Activated T-cell treated with anti-CD3 and anti-CD28 coated beads, Interleukin-2, amount 50 U/mL, for 24 hours (primary cell): ENCODE data around the gene ZNF490.
"Not testable (repeated sequence)": the region's sequence is repeated elsewhere in the genome, so short reads cannot be mapped to it uniquely, and the experiment has no call there.

Experiments used
- DNase-seq: peaks from one replicate; pipeline ENCODE4 v3.0.0-alpha.2; 2020
- H3K27ac Mint-ChIP-seq: 2 replicates; pipeline ENCODE4 v1.8.0; 2020; ENCODE audit warnings: mild to moderate bottlenecking, mixed read lengths
- H3K27me3 Mint-ChIP-seq: 2 replicates; pipeline ENCODE4 v1.8.0; 2020; ENCODE audit warnings: mixed read lengths
- H3K36me3 Mint-ChIP-seq: 2 replicates; pipeline ENCODE4 v1.8.0; 2020; ENCODE audit warnings: low read depth, mixed read lengths
- H3K4me1 Mint-ChIP-seq: 2 replicates; pipeline ENCODE4 v1.8.0; 2020; ENCODE audit warnings: low read depth, mixed read lengths
- H3K4me3 Mint-ChIP-seq: 2 replicates; pipeline ENCODE4 v1.8.0; 2020; ENCODE audit warnings: mild to moderate bottlenecking, moderate library complexity, mixed read lengths
- H3K9me3 Mint-ChIP-seq: 2 replicates; pipeline ENCODE4 v1.8.0; 2020; ENCODE audit warnings: mixed read lengths

The ZNF490 gene

GRCh38 chr19:12610540-12611360 lies at the start of gene ZNF490, which contains the start of gene ZNF791:
ZNF490 (minus strand) TSS chr19:12610813; CDS start chr19:12610680, 133 bp downstream.
ZNF791 (plus strand) TSS chr19:12610920; CDS start chr19:12611080, 160 bp downstream.
- H3K27me3 Mint-ChIP-seq = no peaks in the 10 kb centered on the region
- peaks cover 44% of the 10 kb centered on the region for H3K4me1 Mint-ChIP-seq
- peak within 1 kb of the TSS; percentile 100 for H3K4me3 Mint-ChIP-seq

DNA sequence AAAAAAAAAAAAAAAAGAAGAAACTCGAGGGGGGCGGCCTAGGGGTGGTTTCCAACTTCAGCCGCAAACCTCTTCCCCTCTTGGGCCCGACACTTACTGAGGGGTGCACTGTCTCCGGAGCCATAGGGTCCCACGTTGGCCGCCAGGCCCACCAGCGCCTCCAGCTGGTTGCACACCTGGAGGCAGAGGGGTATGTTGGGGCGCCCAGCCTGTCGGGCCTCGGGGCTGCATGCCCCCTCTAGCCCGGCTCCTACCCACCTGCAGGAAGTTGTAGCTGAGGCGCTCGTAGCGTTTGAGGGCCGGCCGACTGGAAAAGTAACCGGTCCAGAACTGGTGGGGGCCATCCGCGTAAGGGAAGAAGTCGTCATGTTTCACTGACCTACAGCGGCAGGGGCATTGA lies 47.4 kb upstream of the ZNF490 start:
- peaks cover 81% of the 10 kb centered on the region for H3K36me3 Mint-ChIP-seq
- no peaks in the 10 kb centered on the region for H3K27me3 Mint-ChIP-seq
- H3K27ac Mint-ChIP-seq = no peak overlapping the region
- H3K4me3 Mint-ChIP-seq = no peak overlapping the region
- H3K4me1 Mint-ChIP-seq = no peaks in the 10 kb centered on the region
- DNase-seq = no peak
- no peaks in the 10 kb centered on the region for H3K9me3 Mint-ChIP-seq

More at GRCh38 chr19:12610540-12611360, at the start of gene ZNF490, which contains the start of gene ZNF791:
- Mint-ChIP-seq H3K27ac (peak within 1 kb of the TSS; percentile 99), H3K36me3 (peaks cover 58% of the 10 kb centered on the region), H3K9me3 (no peaks in the 10 kb centered on the region)
- peak; percentile 95 for DNase-seq

- H3K36me3 Mint-ChIP-seq = peaks cover 78% of the 10 kb centered on the region
- H3K9me3 Mint-ChIP-seq = no peaks in the 10 kb centered on the region
- no peak overlapping the region for H3K27ac Mint-ChIP-seq
- H3K4me1 Mint-ChIP-seq = no peaks in the 10 kb centered on the region
- H3K27me3 Mint-ChIP-seq = no peaks in the 10 kb centered on the region
- H3K4me3 Mint-ChIP-seq = no peak overlapping the region
- DNase-seq = no peak
Measured at GRCh38 chr19:12656899-12657571, 46.4 kb upstream of the ZNF490 start.

GRCh38 chr19:12655546-12655945 lies 44.9 kb upstream of the ZNF490 start:
- DNase-seq = no peak

GRCh38 chr19:12652219-12652618 lies 41.6 kb upstream of the ZNF490 start:
- H3K27ac Mint-ChIP-seq = no peak overlapping the region
- H3K4me3 Mint-ChIP-seq = no peak overlapping the region
- no peaks in the 10 kb centered on the region for H3K9me3 Mint-ChIP-seq
- H3K36me3 Mint-ChIP-seq = peaks cover 74% of the 10 kb centered on the region
- DNase-seq = no peak
- no peaks in the 10 kb centered on the region for H3K4me1 Mint-ChIP-seq
- no peaks in the 10 kb centered on the region for H3K27me3 Mint-ChIP-seq

More at GRCh38 chr19:12655546-12655945, 44.9 kb upstream of the ZNF490 start:
- peaks cover 79% of the 10 kb centered on the region for H3K36me3 Mint-ChIP-seq
- H3K27me3 Mint-ChIP-seq = no peaks in the 10 kb centered on the region
- no peak overlapping the region for H3K4me3 Mint-ChIP-seq
- H3K27ac Mint-ChIP-seq = no peak overlapping the region
- H3K9me3 Mint-ChIP-seq = no peaks in the 10 kb centered on the region
- H3K4me1 Mint-ChIP-seq = no peaks in the 10 kb centered on the region

DNA sequence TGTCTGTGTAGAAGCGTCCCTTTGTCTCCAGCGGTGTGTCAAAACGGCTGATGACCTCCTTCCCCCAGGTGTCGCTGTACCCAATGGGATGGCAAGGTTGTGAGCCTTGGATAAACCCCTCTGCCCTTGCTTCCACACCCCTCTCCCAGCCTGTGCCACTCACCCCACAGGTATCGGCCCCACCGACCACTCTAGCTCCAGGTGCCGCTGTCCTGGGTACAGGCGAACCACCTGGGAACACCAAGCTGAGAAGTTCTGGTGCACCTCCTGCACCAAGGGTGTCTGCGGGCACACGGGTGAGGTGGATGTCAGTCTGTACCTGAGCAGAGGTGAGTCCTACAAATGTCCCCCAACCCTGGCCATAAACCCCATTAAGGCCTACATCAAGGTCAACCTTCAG lies 39.3 kb upstream of the ZNF490 start:
- Mint-ChIP-seq H3K4me3 (no peak overlapping the region), H3K9me3 (no peaks in the 10 kb centered on the region), H3K27ac (no peak overlapping the region), H3K36me3 (peaks cover 67% of the 10 kb centered on the region), H3K4me1 (no peaks in the 10 kb centered on the region), H3K27me3 (no peaks in the 10 kb centered on the region)
- DNase-seq = no peak

- Mint-ChIP-seq H3K9me3 (no peaks in the 10 kb centered on the region), H3K4me1 (no peaks in the 10 kb centered on the region), H3K36me3 (peaks cover 70% of the 10 kb centered on the region), H3K4me3 (no peak overlapping the region), H3K27ac (no peak overlapping the region), H3K27me3 (no peaks in the 10 kb centered on the region)
- DNase-seq = no peak
Measured at GRCh38 chr19:12648088-12648487, 37.5 kb upstream of the ZNF490 start.

GRCh38 chr19:12647490-12648071 lies 37.0 kb upstream of the ZNF490 start:
- DNase-seq = peak; percentile 64
- Mint-ChIP-seq H3K36me3 (peaks cover 74% of the 10 kb centered on the region), H3K9me3 (no peaks in the 10 kb centered on the region), H3K4me3 (no peak overlapping the region), H3K27me3 (no peaks in the 10 kb centered on the region), H3K4me1 (no peaks in the 10 kb centered on the region), H3K27ac (no peak overlapping the region)

DNA sequence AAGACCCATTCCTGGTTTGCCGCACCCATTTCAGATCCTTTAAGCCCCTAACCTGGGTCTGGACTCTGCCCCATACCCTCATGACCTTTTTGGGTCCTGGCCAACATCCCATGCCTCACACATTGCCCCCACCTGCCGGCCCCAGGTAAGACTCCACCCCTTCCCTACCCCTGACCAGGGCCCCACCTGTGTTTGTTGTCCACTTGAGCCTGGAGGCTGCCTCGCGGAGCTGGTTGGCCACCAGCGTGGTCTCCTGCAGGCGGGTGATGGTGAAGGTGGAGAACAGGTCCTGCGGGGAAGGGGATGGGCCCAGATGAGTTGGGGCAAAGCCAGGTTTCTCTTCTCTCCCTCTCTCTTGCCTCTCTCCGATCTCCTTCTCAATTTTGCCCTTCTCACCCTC lies 36.4 kb upstream of the ZNF490 start:
- H3K9me3 Mint-ChIP-seq = no peaks in the 10 kb centered on the region
- no peaks in the 10 kb centered on the region for H3K4me1 Mint-ChIP-seq
- H3K27me3 Mint-ChIP-seq = no peaks in the 10 kb centered on the region
- peaks cover 75% of the 10 kb centered on the region for H3K36me3 Mint-ChIP-seq
- no peak overlapping the region for H3K4me3 Mint-ChIP-seq
- H3K27ac Mint-ChIP-seq = peak overlapping the region; percentile 15
- no peak for DNase-seq

DNA sequence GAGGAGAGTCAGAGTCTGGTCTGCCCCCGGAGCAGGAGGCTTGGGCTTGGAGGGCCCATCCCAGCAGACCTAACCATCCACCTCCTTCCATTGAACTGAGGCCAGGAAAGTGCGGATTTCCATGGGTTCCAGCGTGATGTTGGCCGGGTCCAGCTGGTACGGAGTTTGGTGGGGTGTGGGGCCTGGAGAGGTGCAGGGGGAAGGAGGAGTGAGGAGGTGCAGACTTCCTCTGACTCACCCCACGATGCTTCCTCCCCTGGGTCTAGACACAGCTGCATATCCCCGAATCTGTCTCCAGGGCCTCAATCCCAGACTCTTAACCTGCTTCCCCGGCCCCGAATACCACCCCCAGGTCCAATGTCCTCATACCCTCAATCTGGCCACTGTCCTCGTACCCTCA lies 35.9 kb upstream of the ZNF490 start:
- Mint-ChIP-seq H3K4me1 (no peaks in the 10 kb centered on the region), H3K4me3 (no peak overlapping the region), H3K27me3 (no peaks in the 10 kb centered on the region), H3K9me3 (no peaks in the 10 kb centered on the region), H3K36me3 (peaks cover 70% of the 10 kb centered on the region), H3K27ac (peak overlapping the region; percentile 15)
- no peak for DNase-seq

DNA sequence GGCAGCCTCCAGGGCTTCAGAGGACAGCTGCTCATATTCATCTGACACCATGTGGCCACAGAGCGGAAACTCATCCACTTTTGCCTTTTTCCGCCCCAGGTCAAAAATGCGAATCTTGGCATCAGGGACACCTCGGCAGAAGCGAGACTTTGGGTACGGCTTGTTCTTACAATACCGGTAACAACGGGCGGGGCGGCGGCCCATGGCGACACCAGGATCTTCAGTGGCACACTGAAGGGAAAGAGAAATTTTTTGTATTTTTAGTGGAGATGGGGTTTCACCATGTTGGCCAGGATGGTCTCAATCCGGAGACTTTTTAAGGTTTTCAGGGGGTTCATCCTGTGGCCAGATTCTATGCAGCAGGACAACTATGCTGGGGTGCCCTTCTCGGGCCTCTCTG lies 33.1 kb upstream of the ZNF490 start:
- DNase-seq, H3K4me3 Mint-ChIP-seq, H3K27ac Mint-ChIP-seq, H3K27me3 Mint-ChIP-seq, H3K9me3 Mint-ChIP-seq, H3K4me1 Mint-ChIP-seq: not testable (repeated sequence)
- peaks cover 53% of the 10 kb centered on the region for H3K36me3 Mint-ChIP-seq

- peaks cover 45% of the 10 kb centered on the region for H3K36me3 Mint-ChIP-seq
- no peaks in the 10 kb centered on the region for H3K9me3 Mint-ChIP-seq
- DNase-seq = no peak
- H3K4me3 Mint-ChIP-seq = no peak overlapping the region
- H3K27ac Mint-ChIP-seq = no peak overlapping the region
- H3K27me3 Mint-ChIP-seq = no peaks in the 10 kb centered on the region
- H3K4me1 Mint-ChIP-seq = peaks cover 10% of the 10 kb centered on the region
Measured at GRCh38 chr19:12642506-12642905, 31.9 kb upstream of the ZNF490 start.

DNA sequence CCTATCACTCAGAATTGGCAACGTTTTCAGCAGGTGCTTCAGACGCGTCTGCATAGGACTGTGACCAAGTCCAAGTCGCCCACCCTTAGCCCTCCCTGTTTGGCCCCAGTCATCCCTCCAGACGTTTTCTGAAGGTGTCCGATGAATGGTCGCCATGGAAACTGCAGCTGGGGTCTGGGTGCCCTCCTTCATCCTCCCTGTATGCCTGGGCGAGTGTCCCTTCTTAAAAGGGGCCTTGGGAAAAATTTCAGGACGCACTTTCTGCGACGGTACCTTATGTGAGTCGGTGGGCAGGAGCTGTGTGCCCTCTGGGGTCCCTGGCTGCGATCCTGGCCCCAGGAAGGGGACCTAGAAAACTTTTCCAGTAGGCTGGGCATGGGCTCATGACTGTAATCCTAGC lies 30.8 kb upstream of the ZNF490 start:
- Mint-ChIP-seq H3K9me3 (no peaks in the 10 kb centered on the region), H3K36me3 (peaks cover 38% of the 10 kb centered on the region), H3K27ac (no peak overlapping the region), H3K27me3 (no peaks in the 10 kb centered on the region), H3K4me3 (no peak overlapping the region), H3K4me1 (peaks cover 17% of the 10 kb centered on the region)
- DNase-seq = no peak

DNA sequence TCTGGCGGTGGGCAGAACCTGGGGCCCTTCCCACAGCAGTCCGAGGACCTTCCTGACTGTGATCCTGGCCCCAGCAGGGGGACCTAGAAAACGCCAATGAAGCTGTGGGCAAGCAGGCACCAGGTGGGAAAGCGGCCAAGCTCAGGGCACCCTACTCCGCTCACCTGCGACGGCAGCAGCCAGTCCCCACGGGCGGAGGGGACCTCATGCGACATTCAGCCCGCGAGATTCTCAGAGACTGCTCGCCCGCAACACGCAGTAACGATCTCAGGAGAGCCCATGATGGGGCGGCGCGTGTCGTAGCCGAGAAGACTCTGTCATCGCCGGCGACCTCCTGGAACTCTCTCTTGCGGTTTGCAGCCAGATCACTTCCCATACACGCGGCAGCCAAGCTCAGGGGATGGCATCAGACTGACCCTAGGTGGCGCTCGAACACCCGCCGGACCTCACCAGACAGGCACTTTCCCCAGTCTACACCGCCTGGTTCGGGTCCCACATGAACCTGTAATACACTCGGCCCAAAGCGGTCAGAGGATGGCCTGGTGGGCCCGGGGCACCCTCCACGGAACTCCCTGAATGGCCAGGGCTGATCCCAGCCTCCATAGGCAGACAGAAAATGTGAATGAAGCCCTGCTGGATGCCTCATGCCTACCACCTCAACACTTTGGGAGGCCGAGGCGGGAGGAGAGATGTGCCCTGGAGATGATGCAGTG lies 29.4 kb upstream of the ZNF490 start:
- peak; percentile 91 for DNase-seq
- H3K9me3 Mint-ChIP-seq = no peaks in the 10 kb centered on the region
- peaks cover 22% of the 10 kb centered on the region for H3K4me1 Mint-ChIP-seq
- H3K27me3 Mint-ChIP-seq = no peaks in the 10 kb centered on the region
- H3K4me3 Mint-ChIP-seq = peak overlapping the region; percentile 73
- peaks cover 33% of the 10 kb centered on the region for H3K36me3 Mint-ChIP-seq
- H3K27ac Mint-ChIP-seq = peak overlapping the region; percentile 84
